GM21576 (cell line): ENCODE data around the gene EYA3.
A peak's percentile ranks its signal among the peaks of the same experiment; 100 is the strongest.

Experiments used
- ATAC-seq: cut with Tn5 transposase; IDR thresholded peaks from one replicate; pipeline ENCODE4 v1.9.1; 2021; ENCODE audit warnings: mild to moderate bottlenecking, moderate library complexity; ENCODE audit not compliant: unreplicated experiment

Gene EYA3

DNA sequence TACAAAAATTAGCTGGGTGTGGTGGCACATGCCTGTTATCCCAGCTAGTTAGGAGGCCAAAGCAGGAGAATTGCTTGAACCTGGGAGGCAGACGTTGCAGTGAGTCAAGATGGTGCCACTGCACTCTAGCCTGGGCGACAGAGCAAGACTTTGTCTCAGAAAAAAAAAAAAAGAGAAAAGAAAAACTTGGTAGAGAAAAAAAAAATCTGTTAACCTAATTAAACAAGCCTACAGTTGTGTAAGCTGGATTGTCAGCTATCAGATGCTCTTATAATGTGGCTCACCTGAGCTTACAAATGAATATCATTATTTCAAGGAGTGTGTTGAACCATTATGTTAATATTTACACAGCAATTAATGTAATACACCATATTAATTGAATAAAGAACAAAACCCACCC, 26.4 kb upstream of the EYA3 start:
- no peak for ATAC-seq

DNA sequence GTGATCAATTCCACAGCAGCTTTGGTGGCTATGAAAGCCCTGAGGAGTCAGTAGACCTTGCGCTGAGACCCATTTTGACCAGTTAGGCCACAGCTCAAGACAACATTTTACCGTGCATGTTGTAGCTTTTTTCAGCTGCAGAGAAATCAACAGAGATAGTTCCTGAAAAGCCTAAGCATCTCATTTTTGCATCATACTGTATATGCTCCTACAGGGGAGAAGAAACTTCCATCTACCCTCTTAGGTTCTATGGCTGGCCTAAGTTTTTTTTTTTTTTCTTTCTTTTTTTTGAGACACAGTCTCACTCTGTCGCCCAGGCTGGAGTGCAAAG, 24.8 kb upstream of the EYA3 start:
- no peak for ATAC-seq

DNA sequence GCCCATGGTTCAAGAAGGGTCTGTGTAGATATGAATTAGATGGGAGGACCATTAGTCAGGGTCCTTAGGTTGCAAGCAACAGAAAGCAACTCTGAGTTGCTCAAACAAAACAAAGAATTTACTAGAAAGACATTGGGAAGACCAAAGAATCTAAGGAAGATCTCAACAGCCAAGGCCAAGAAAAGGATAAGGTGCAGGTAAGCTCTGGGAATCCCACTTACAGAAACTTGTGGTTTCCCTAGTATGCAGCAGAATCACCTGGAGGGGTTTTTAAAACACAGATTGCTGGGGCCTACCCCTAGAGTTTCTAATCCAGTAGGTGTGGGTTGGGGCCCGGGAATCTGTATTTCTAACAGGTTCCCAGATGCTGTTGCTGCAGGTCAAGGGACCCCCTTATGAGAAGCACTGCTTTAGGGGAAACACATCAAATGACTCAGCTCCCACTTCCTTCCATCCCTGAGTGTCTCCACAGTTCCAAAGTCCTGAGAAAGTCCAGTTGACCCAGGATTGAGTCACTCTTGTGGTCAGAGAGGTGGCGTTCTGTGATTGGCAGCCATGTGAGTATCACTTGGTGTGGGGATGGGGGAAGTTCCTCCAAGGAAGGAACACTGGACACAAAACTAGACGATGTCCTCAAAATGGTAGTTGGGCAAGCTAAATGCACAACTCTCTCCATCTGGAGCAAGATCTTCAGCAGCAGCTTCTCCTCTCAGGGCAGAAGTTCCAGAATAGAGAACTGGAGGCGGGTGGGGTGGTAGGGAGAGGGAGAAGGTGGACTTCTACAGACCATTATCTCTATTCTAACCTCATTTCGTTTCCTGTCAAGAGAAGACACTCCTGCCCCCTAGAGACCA, 24.2 kb upstream of the EYA3 start:
- no peak for ATAC-seq

GRCh38 chr1:28111157-28111556, 22.7 kb upstream of the EYA3 start:
- ATAC-seq: no peak

GRCh38 chr1:28110555-28110954, 22.1 kb upstream of the EYA3 start:
- ATAC-seq: no peak

DNA sequence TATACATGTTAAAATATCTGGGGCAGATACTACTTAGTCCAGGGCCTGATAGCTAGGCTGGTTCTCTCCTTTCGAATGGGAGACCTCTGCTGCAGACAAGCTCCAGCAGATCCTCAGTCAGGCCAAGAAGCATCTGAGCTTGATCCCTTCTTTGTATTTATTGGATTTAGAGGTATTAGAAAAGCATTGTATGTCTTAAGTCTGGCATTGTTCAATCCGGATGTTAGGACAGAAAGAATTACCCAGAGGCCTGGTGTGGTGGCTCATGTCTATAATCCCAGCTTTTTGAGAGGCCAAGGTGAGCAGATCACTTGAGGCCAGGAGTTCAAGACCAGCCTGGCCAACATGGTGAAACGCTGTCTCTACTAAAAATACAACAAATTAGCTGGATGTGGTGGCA, 21.2 kb upstream of the EYA3 start:
- no peak for ATAC-seq

DNA sequence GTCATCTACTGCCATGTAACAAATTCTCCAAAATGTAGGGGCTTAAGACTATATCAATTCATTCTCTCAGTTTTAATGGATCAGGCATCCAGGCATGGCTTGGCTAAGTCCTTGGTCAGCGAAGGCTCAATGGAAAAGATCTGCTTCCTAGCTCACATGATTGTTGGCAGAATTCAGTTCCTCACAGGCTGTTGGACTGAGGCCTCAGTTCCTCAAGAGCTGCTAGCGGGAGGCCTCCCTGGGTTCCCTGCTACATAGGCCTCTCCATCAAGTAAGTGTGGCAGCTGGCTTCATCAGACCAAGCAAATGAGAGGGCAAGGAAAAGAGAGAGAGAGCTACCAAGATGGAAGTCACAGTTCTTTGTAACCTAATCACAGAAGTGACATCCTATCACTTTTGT, 19.6 kb upstream of the EYA3 start:
- ATAC-seq: no peak

DNA sequence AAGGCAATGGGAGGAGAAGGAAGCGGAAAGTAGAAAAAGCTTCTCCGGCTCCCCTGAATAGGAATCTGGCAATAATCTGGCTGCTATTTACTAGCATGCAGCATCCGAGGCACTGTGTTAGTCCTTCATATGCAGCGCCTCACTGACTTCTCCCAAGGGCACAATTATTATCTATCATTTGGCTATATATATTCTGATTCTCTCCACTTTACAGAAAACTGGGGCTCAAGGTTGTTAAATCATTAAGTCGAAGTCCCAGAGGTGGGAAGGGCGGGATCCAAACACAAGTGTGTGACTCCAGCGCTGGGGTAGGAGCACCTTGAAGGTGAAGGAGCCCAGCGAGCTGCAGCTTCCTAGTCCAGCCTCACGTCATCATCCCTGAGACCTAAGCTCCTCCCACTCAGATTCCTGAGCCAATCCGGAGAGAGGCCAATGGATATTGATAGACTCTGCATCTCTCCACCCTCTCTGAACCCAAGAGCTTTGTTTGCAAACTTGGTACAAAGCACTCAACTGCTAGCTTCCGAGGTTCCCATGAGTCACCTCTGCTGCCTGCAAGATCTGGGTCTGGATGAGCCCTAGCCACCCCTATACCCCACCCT, 16.6 kb upstream of the EYA3 start:
- no peak for ATAC-seq

GRCh38 chr1:28102189-28102588, 13.8 kb upstream of the EYA3 start:
- no peak for ATAC-seq

DNA sequence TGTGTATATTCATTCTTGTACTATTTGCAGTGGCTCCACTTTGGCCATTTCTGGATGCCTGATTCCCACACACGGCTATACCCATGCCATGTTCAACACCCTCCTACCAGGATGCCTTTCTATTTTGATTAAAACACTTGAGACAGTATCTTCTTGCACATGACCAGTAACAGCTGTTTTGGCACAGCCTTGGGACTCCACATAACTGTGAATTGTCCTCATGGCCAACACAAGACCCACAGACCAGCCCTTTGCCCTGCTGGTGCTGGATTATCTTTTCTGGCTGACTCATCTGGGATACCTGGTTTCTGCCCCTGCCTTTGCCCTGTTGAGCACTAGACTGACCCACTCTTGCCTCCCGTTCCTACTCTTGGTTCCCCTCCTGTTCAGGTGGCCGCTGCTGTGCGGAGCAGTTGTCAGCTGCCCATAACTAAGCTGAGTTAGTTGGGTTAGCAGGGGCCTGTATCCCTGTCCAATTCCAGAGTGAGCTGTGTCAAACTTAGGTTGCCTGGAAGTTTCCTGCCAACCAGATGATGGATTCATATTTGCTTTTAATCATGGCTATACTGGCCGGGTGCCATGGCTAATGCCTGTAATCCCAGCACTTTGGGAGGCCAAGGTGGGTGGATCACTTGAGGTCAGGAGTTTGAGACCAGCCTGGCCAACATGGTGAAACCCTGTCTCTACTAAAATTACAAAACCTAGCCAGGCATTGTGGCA, 10.8 kb upstream of the EYA3 start:
- ATAC-seq: no peak

DNA sequence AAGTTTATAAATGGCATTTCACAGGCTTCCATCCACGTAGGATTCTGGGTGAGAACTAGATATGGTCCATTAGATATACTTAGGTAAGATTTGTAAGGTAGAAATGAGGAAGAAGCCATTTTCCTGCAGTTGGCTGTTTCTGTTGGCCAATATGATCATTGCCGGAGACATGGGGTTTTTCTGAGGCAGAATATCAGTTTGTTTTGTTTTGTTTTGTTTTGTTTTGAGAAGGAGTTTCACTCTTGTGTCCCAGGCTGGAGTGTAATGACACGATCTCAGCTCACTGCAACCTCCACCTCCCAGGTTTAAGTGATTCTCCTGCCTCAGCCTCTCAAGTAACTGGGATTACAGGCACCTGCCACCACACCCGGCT, 8.7 kb upstream of the EYA3 start:
- no peak for ATAC-seq

DNA sequence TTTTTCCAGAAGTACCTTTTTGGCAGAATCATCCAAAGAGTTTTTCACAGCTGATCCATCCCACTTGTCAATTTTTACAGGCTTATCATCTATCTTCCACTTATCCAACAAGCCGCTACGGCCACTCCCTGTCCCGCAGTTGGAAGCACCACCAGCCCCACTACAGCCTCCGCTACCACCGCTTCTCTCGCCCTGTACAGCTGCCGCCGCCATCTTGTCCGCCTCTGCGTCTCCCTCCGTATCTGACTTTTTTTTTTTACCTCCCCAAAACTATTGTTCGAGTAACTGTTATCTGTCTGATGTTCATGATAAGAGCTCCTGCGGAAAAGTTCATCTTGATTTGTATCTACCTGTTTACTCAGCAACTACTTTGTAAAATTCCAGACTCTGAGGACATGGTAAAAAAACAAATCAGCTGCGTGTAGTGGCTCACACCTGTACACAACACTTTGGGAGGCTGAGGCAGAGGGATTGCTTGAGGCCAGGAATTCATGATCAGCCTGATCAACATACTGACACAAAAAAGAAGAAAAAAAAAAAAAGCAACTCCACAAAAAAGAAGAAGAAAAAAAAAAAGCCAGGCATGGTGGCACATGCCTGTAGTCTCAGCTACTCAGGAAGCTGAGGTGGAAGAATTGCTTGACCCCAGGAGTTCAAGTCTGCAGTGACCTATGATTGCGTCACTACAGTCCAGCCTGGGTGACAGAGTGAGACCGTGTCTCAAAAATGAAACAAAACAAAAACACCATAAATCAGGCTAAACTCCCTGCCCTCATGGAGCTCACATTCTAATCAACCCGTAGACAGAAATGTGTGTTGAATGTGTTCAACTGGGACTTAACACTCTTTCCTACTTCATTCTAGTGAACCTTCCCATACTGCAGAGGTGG, 8.0 kb upstream of the EYA3 start:
- ATAC-seq: no peak

- no peak for ATAC-seq
Measured at GRCh38 chr1:28091043-28091781, 2.8 kb upstream of the EYA3 start.

- ATAC-seq: peak; percentile 3
Measured at GRCh38 chr1:28087614-28088167, 719 bp downstream of the EYA3 start.

DNA sequence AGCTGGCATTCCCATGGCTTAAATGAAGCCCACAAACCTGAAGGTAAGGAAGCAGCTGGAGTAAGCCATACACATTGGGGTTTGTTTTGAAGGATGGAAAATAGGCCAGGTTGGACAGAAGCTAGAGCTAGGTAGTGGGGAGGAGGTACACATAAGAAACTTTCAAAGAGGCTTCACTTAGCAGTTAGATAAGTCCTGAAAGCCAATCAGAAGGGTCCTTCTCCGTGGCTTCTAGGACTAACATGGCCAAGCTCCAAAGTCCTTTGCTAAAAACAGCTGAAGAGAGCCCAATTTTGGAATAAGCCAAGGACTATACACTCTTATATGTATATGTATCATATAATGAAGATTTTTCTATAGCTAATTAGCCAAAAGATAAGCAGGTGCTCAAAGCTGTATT, 1.8 kb downstream of the EYA3 start:
- no peak for ATAC-seq

DNA sequence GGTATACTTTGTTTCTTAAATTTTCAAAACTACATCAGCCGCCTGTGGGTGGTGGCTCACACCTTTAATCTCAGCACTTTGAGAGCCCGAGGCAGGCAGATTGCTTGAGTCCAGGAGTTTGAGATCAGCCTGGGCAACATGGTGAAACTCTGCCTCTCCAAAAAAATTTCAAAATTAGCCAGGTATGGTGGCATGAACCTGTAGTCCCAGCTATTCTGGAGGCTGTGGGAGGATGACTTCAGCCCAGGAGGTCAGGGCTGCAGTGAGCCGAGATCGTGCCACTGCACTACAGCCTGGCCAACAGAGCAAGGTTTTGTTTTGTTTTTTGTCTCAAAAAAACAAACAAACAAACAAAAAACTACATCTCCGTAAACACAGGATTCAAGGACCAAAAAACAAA, 3.3 kb downstream of the EYA3 start:
- ATAC-seq: no peak

- no peak for ATAC-seq
Measured at GRCh38 chr1:28083876-28084275, 4.5 kb downstream of the EYA3 start.

GRCh38 chr1:28078680-28079626, 9.5 kb downstream of the EYA3 start:
- ATAC-seq: no peak

DNA sequence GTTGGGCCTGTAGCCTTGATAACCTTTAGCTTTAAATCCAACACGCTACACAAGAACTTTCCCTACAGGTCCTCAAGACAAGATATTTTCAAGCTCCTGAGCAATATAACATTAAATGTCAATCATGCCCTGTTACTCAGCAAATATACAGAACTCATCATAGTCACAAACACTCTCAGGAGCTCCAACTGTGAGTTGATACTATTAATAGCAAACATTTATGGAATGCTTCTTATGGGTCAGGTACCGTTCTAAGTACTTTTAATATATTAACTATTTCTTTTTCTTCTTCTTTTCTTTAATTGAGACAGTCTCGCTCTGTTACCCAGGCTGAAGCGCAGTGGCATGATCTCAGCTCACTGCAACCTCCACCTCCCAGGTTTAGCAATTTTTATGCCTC, 10.1 kb downstream of the EYA3 start:
- no peak for ATAC-seq
